GM18907 (cell line): ENCODE results near the gene DLG2.
"Not testable (repeated sequence)": the region's sequence is repeated elsewhere in the genome, so short reads cannot be mapped to it uniquely, and the experiment has no call there.

ENCODE experiments used
- ATAC-seq: cut with Tn5 transposase; IDR thresholded peaks from one replicate; pipeline ENCODE4 v1.9.1; 2021; ENCODE audit warnings: mild to moderate bottlenecking, moderate library complexity; ENCODE audit not compliant: unreplicated experiment

DLG2 gene

GRCh38 chr11:85052636-85053035 is 574.5 kb downstream of the DLG2 start:
- ATAC-seq: no peak

GRCh38 chr11:85048801-85049200 is 578.3 kb downstream of the DLG2 start:
- ATAC-seq: no peak

- no peak for ATAC-seq
These were observed 581.4 kb downstream of the DLG2 start for GRCh38 chr11:85045716-85046115.

GRCh38 chr11:85044911-85045310 is 582.2 kb downstream of the DLG2 start:
- no peak for ATAC-seq

- ATAC-seq: no peak
These were observed 584.8 kb downstream of the DLG2 start for GRCh38 chr11:85042361-85042760.

GRCh38 chr11:85040166-85040565 is 587.0 kb downstream of the DLG2 start:
- no peak for ATAC-seq

- ATAC-seq: no peak
These were observed 597.2 kb downstream of the DLG2 start for GRCh38 chr11:85029964-85030363.

- no peak for ATAC-seq
These were observed 598.6 kb downstream of the DLG2 start for GRCh38 chr11:85028329-85029101.

- no peak for ATAC-seq
These were observed 599.8 kb downstream of the DLG2 start for GRCh38 chr11:85027346-85027745.

- no peak for ATAC-seq
These were observed 606.1 kb downstream of the DLG2 start for GRCh38 chr11:85021058-85021457.

GRCh38 chr11:84993386-84993785 is 633.8 kb downstream of the DLG2 start:
- ATAC-seq: no peak

GRCh38 chr11:84990141-84990540 is 637.0 kb downstream of the DLG2 start:
- no peak for ATAC-seq

GRCh38 chr11:84987686-84988187 is 639.4 kb downstream of the DLG2 start:
- not testable (repeated sequence) for ATAC-seq

- no peak for ATAC-seq
These were observed 645.8 kb downstream of the DLG2 start for GRCh38 chr11:84981301-84981700.

- ATAC-seq: no peak
These were observed 658.0 kb downstream of the DLG2 start for GRCh38 chr11:84969103-84969502.

GRCh38 chr11:84965484-84965883 is 661.7 kb downstream of the DLG2 start:
- ATAC-seq: no peak

GRCh38 chr11:84963240-84963639 is 663.9 kb downstream of the DLG2 start:
- no peak for ATAC-seq

- no peak for ATAC-seq
These were observed 665.1 kb downstream of the DLG2 start for GRCh38 chr11:84962018-84962417.

GRCh38 chr11:84958295-84958694 is 668.8 kb downstream of the DLG2 start:
- ATAC-seq: no peak

- ATAC-seq: no peak
These were observed 676.4 kb downstream of the DLG2 start for GRCh38 chr11:84950569-84951270.

GRCh38 chr11:84947970-84948580 is 679.1 kb downstream of the DLG2 start:
- ATAC-seq: no peak

GRCh38 chr11:84947070-84947469 is 680.1 kb downstream of the DLG2 start:
- ATAC-seq: no peak
